GM20000 (cell line): Measurements from ENCODE around the gene FADS6.

Source experiments
- DNase-seq: peaks from one replicate; pipeline ENCODE4 v3.0.0; 2012; ENCODE audit warnings: low spot score
- CTCF ChIP-seq: IDR thresholded peaks from 2 replicates; pipeline ENCODE4 v1.5.1; 2012; ENCODE audit warnings: mild to moderate bottlenecking, control low read depth; ENCODE audit errors: extremely low read depth, missing control alignments

Gene FADS6

GRCh38 chr17:74827800-74828199 lies 65.6 kb downstream of the FADS6 start:
- no peak for DNase-seq
- no peak for TF ChIP-seq CTCF
